NCI-H526 (cell line): ENCODE data around the gene SLC35F2.
"Not testable (repeated sequence)": the region's sequence is repeated elsewhere in the genome, so short reads cannot be mapped to it uniquely, and the experiment has no call there.

ENCODE experiments used
- DNase-seq, 2 experiments: peaks; one replicate each; lab custom pipeline; 2025; lab: John Stamatoyannopoulos, UW

Gene SLC35F2

GRCh38 chr11:107858217-107859070, at the start of gene SLC35F2:
Gene SLC35F2, minus strand, starts transcription at chr11:107858787. Its CDS starts 20 bp downstream, at chr11:107858767.
- DNase-seq, result peak; percentile 99

- DNase-seq, result peak; percentile 21 to 73
These were observed 49.6 kb upstream of the SLC35F2 start for GRCh38 chr11:107908211-107908610.

GRCh38 chr11:107898270-107898669, 39.7 kb upstream of the SLC35F2 start:
- DNase-seq, result peak; percentile 48 to 61

GRCh38 chr11:107882095-107882820, 23.7 kb upstream of the SLC35F2 start:
- no peak for DNase-seq

- DNase-seq, result not testable (repeated sequence)
These were observed 22.9 kb upstream of the SLC35F2 start for GRCh38 chr11:107881471-107881870.

- DNase-seq, result no peak
These were observed 17.6 kb upstream of the SLC35F2 start for GRCh38 chr11:107876141-107876540.

GRCh38 chr11:107864591-107864990, 6.0 kb upstream of the SLC35F2 start:
- no peak for DNase-seq

GRCh38 chr11:107860688-107861087, 2.1 kb upstream of the SLC35F2 start:
- peak in 1 of 2 experiments; percentile 39 for DNase-seq

GRCh38 chr11:107860240-107860620, 1.6 kb upstream of the SLC35F2 start:
- DNase-seq, result not testable (repeated sequence)

- DNase-seq, result peak; percentile 79 to 91
These were observed 1.1 kb upstream of the SLC35F2 start for GRCh38 chr11:107859459-107860239.

- no peak for DNase-seq
These were observed 904 bp downstream of the SLC35F2 start for GRCh38 chr11:107857550-107858216.

GRCh38 chr11:107856981-107857517, 1.5 kb downstream of the SLC35F2 start:
- peak in 1 of 2 experiments; percentile 30 for DNase-seq

GRCh38 chr11:107856180-107856980, 2.2 kb downstream of the SLC35F2 start:
- DNase-seq, result no peak

- DNase-seq, result no peak
These were observed 5.5 kb downstream of the SLC35F2 start for GRCh38 chr11:107853070-107853469.

- DNase-seq, result no peak
These were observed 6.8 kb downstream of the SLC35F2 start for GRCh38 chr11:107851704-107852310.

GRCh38 chr11:107849790-107850189, 8.8 kb downstream of the SLC35F2 start:
- no peak for DNase-seq

GRCh38 chr11:107848345-107848744, 10.2 kb downstream of the SLC35F2 start:
- no peak for DNase-seq

GRCh38 chr11:107847184-107847583, 11.4 kb downstream of the SLC35F2 start:
- DNase-seq, result no peak

GRCh38 chr11:107844041-107844440, 14.5 kb downstream of the SLC35F2 start:
- no peak for DNase-seq
